Bronchial epithelial cell (primary cell): ENCODE measurements around the gene PPP1R13B. TPM values are rescaled to one million over a fixed set of nuclear protein-coding genes. Genes with fewer than 3 reads are reported as not detected.

Experiments
- DNase-seq: peaks from one replicate; pipeline ENCODE4 v3.0.0-alpha.2; 2010; ENCODE audit warnings: low read depth
- FAIRE-seq: peaks from 2 replicates; lab custom pipeline; 2011; peaks lifted over from hg19 to GRCh38; lab: Jason Lieb, UNC
- H3K27me3 ChIP-seq: 2 replicates; pipeline ENCODE4 v1.5.1; 2011; ENCODE audit warnings: low read length; ENCODE audit not compliant: control insufficient read depth, insufficient read depth
- H3K36me3 ChIP-seq: 2 replicates; pipeline ENCODE4 v1.5.1; 2011; ENCODE audit warnings: low read length; ENCODE audit not compliant: control insufficient read depth, insufficient read depth
- H3K4me3 ChIP-seq: 2 replicates; pipeline ENCODE4 v1.5.1; 2011; ENCODE audit warnings: mild to moderate bottlenecking, low read depth, low read length, control low read depth
- CTCF ChIP-seq: IDR thresholded peaks from 2 replicates; pipeline ENCODE4 v1.5.1; 2011; ENCODE audit warnings: mild to moderate bottlenecking, moderate library complexity, low read length, control low read depth, inconsistent platforms; ENCODE audit not compliant: insufficient read depth, severe bottlenecking
- total RNA-seq: library from RNA; depleted of rRNA; stranded (reverse); fragments of >200 nt; gene quantifications from 2 replicates; pipeline ENCODE4 v1.2.1, GENCODE V29; 2014

PPP1R13B gene
- total RNA-seq, 1 donor from 2014 or later = 4.2 TPM

- no peaks in the 10 kb centered on the region for H3K27me3 ChIP-seq
- no peak for TF ChIP-seq CTCF
- peak; percentile 79 for DNase-seq
- peak; percentile 82 for FAIRE-seq
- no peak overlapping the region for H3K4me3 ChIP-seq
- peaks cover 13% of the 10 kb centered on the region for H3K36me3 ChIP-seq
Measured at GRCh38 chr14:103711516-103712431, 135.6 kb downstream of the PPP1R13B start.

- no peak overlapping the region for H3K4me3 ChIP-seq
- no peak for DNase-seq
- peaks cover 16% of the 10 kb centered on the region for H3K36me3 ChIP-seq
- FAIRE-seq = no peak
- TF ChIP-seq CTCF = no peak
- no peaks in the 10 kb centered on the region for H3K27me3 ChIP-seq
Measured at GRCh38 chr14:103710771-103711377, 136.5 kb downstream of the PPP1R13B start.

- FAIRE-seq (peak; percentile 77), DNase-seq (no peak)
- TF ChIP-seq CTCF = no peak
- Histone ChIP-seq H3K4me3 (no peak overlapping the region), H3K36me3 (peaks cover 16% of the 10 kb centered on the region), H3K27me3 (no peaks in the 10 kb centered on the region)
Measured at GRCh38 chr14:103709814-103710213, 137.6 kb downstream of the PPP1R13B start.

GRCh38 chr14:103708750-103709187 is 138.6 kb downstream of the PPP1R13B start:
- FAIRE-seq = peak; percentile 92
- no peak for TF ChIP-seq CTCF
- Histone ChIP-seq H3K36me3 (peaks cover 16% of the 10 kb centered on the region), H3K27me3 (no peaks in the 10 kb centered on the region), H3K4me3 (no peak overlapping the region)
- no peak for DNase-seq

- FAIRE-seq (no peak), DNase-seq (no peak)
- H3K27me3 ChIP-seq = no peaks in the 10 kb centered on the region
- no peak overlapping the region for H3K4me3 ChIP-seq
- peaks cover 15% of the 10 kb centered on the region for H3K36me3 ChIP-seq
- no peak for TF ChIP-seq CTCF
Measured at GRCh38 chr14:103707329-103708263, 139.8 kb downstream of the PPP1R13B start.
